MM.1S (cell line): ENCODE results near the gene ZNF430.

Experiments
- DNase-seq: peaks from one replicate; pipeline ENCODE4 v3.0.0-alpha.2; 2015
- H2AFZ ChIP-seq: fragments of 300-600 bp; sonication (generic); 2 replicates; pipeline ENCODE4 v1.6.0; 2016; ENCODE audit warnings: antibody characterized with exemption, low read length
- H3F3A ChIP-seq: fragments of 300-600 bp; sonication (generic); 2 replicates; pipeline ENCODE4 v1.6.1; 2016; ENCODE audit warnings: mild to moderate bottlenecking, antibody characterized with exemption, low read length, moderate library complexity, mixed read lengths; ENCODE audit not compliant: insufficient read depth
- H3K27ac ChIP-seq: fragments of 300-600 bp; sonication (generic); 2 replicates; pipeline ENCODE4 v1.5.1; 2016; ENCODE audit warnings: mild to moderate bottlenecking, low read length
- H3K27me3 ChIP-seq: fragments of 300-600 bp; sonication (generic); replicated peaks from 2 replicates; pipeline ENCODE4 v1.6.0; 2016; ENCODE audit warnings: low read length; ENCODE audit not compliant: insufficient read depth
- H3K36me3 ChIP-seq: fragments of 300-600 bp; sonication (generic); replicated peaks from 2 replicates; pipeline ENCODE4 v1.6.1; 2016; ENCODE audit warnings: mild to moderate bottlenecking, low read length, mixed read lengths; ENCODE audit not compliant: insufficient read depth
- H3K4me1 ChIP-seq: fragments of 300-600 bp; sonication (generic); 2 replicates; pipeline ENCODE4 v1.6.1; 2016; ENCODE audit warnings: low read length, mixed read lengths
- H3K4me2 ChIP-seq: fragments of 300-600 bp; sonication (generic); 2 replicates; pipeline ENCODE4 v1.6.0; 2016; ENCODE audit warnings: low read depth, low read length
- H3K4me3 ChIP-seq: fragments of 300-600 bp; sonication (generic); 2 replicates; pipeline ENCODE4 v1.5.1; 2016; ENCODE audit warnings: low read length, mixed read lengths
- H3K79me2 ChIP-seq: fragments of 300-600 bp; sonication (generic); 2 replicates; pipeline ENCODE4 v1.6.1; 2016; ENCODE audit warnings: mixed run types, low read length, mixed read lengths
- H3K9ac ChIP-seq: fragments of 300-600 bp; sonication (generic); 2 replicates; pipeline ENCODE4 v1.6.1; 2016; ENCODE audit warnings: low read length, mixed read lengths
- H3K9me2 ChIP-seq: fragments of 300-600 bp; sonication (generic); replicated peaks from 2 replicates; pipeline ENCODE4 v1.6.1; 2016; ENCODE audit warnings: mild to moderate bottlenecking, low read length, mixed read lengths; ENCODE audit not compliant: insufficient read depth
- H3K9me3 ChIP-seq: fragments of 300-600 bp; sonication (generic); replicated peaks from 2 replicates; pipeline ENCODE4 v1.6.1; 2016; ENCODE audit warnings: mild to moderate bottlenecking, low read length, mixed read lengths; ENCODE audit not compliant: insufficient read depth
- H4K20me1 ChIP-seq: fragments of 300-600 bp; sonication (generic); 2 replicates; pipeline ENCODE4 v1.6.1; 2016; ENCODE audit warnings: mild to moderate bottlenecking, low read length, moderate library complexity, mixed read lengths; ENCODE audit not compliant: insufficient read depth
- CTCF ChIP-seq: fragments of 300-600 bp; sonication (generic); IDR thresholded peaks from 2 replicates; pipeline ENCODE4 v1.5.1; 2016; ENCODE audit warnings: antibody characterized with exemption, low read length, mixed read lengths
- EZH2 ChIP-seq: fragments of 300-600 bp; sonication (generic); optimal IDR thresholded peaks from 2 replicates; pipeline ENCODE3; 2017; ENCODE audit warnings: low read depth, mild to moderate bottlenecking, antibody characterized with exemption, low read length, mixed read lengths
- EZH2phosphoT487 ChIP-seq: fragments of 300-600 bp; sonication (generic); IDR thresholded peaks from 2 replicates; pipeline ENCODE4 v1.6.1; 2018; ENCODE audit warnings: antibody characterized with exemption, low read length

Gene ZNF430

GRCh38 chr19:21098291-21098690 is 77.8 kb downstream of the ZNF430 start:
- Histone ChIP-seq H3K9me3 (no peaks in the 10 kb centered on the region), H3K4me1 (no peaks in the 10 kb centered on the region), H3K79me2 (no peaks in the 10 kb centered on the region), H3K36me3 (no peaks in the 10 kb centered on the region), H3K4me3 (no peak overlapping the region), H3K27ac (no peak overlapping the region), H4K20me1 (no peaks in the 10 kb centered on the region), H3K9ac (no peak overlapping the region), H3K9me2 (no peaks in the 10 kb centered on the region), H3K4me2 (no peak overlapping the region), H3F3A (no peaks in the 10 kb centered on the region), H3K27me3 (no peaks in the 10 kb centered on the region), H2AFZ (no peak overlapping the region)
- no peak for TF ChIP-seq EZH2phosphoT487
- no peak for TF ChIP-seq EZH2
- no peak for TF ChIP-seq CTCF
- no peak for DNase-seq

- Histone ChIP-seq H3K79me2 (no peaks in the 10 kb centered on the region), H3K4me3 (no peak overlapping the region), H2AFZ (no peak overlapping the region), H3K36me3 (no peaks in the 10 kb centered on the region), H3K9ac (no peak overlapping the region), H3F3A (no peaks in the 10 kb centered on the region), H3K4me2 (no peak overlapping the region), H3K27ac (no peak overlapping the region), H3K9me2 (no peaks in the 10 kb centered on the region), H4K20me1 (no peaks in the 10 kb centered on the region), H3K4me1 (no peaks in the 10 kb centered on the region), H3K9me3 (no peaks in the 10 kb centered on the region), H3K27me3 (no peaks in the 10 kb centered on the region)
- no peak for DNase-seq
- TF ChIP-seq CTCF (no peak), EZH2 (no peak), EZH2phosphoT487 (no peak)
Measured at GRCh38 chr19:21101521-21102242, 81.2 kb downstream of the ZNF430 start.

DNA sequence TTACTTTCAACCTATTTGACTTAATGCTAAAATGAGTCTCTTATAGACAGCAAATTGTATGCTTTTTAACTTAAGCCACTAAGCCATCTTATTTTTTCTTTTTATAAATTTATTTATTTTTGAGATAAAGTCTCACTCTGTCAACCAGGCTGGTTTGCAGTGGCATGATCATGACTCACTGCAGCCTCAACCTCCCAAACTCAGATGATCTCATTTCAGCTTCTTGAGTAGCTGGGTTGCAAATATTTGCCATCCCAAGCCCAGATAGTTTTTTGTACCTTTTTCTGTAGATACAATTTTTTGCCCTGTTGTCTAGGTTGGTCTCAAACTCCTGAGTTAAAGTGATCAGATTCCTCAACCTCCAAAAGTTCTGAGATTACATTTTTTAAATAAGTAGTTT is 88.7 kb downstream of the ZNF430 start:
- no peaks in the 10 kb centered on the region for H4K20me1 ChIP-seq
- H3K27me3 ChIP-seq = no peaks in the 10 kb centered on the region
- no peak overlapping the region for H3K27ac ChIP-seq
- H3K9ac ChIP-seq = no peak overlapping the region
- no peak for DNase-seq
- TF ChIP-seq CTCF = no peak
- no peaks in the 10 kb centered on the region for H3K36me3 ChIP-seq
- H2AFZ ChIP-seq = no peak overlapping the region
- no peak overlapping the region for H3K4me3 ChIP-seq
- H3K4me2 ChIP-seq = no peak overlapping the region
- no peaks in the 10 kb centered on the region for H3K9me2 ChIP-seq
- no peaks in the 10 kb centered on the region for H3F3A ChIP-seq
- H3K79me2 ChIP-seq = no peaks in the 10 kb centered on the region
- H3K9me3 ChIP-seq = no peaks in the 10 kb centered on the region
- no peaks in the 10 kb centered on the region for H3K4me1 ChIP-seq
